ENCODE data around the gene DRD3.

The DRD3 gene

GRCh38 chr3:114126461-114126860 is 52.4 kb downstream of the DRD3 start:
- CTCF ChIA-PET = no interaction called here
- POLR2A ChIA-PET = no interaction called here
- H3K4me3 ChIP-seq (ENCODE audit: low read depth, low read length) = no peak overlapping the region

GRCh38 chr3:114122027-114122709 is 56.7 kb downstream of the DRD3 start:
- POLR2A ChIA-PET = no interaction called here

More at GRCh38 chr3:114126461-114126860, 52.4 kb downstream of the DRD3 start:
- TF ChIP-seq ZNF777 (tag by site-specific recombination; IDR thresholded peaks at IDR 0.05; ENCODE audit: borderline replicate concordance) (no peak), BCL11B (tag by site-specific recombination; IDR thresholded peaks at IDR 0.05; ENCODE audit: low read depth) (no peak), ZNF341 (tag by site-specific recombination; IDR thresholded peaks at IDR 0.05; ENCODE audit: low read depth) (no peak), ZSCAN16 (tag by site-specific recombination; IDR thresholded peaks at IDR 0.05) (no peak), ZNF23 (tag by site-specific recombination; IDR thresholded peaks at IDR 0.05; ENCODE audit: borderline replicate concordance) (no peak), ZNF624 (tag by site-specific recombination; IDR thresholded peaks at IDR 0.05) (no peak), ZNF629 (tag by site-specific recombination; IDR thresholded peaks at IDR 0.05) (peak; percentile 40; the same call in 1 of the 2 replicates)
- Histone ChIP-seq H3K9me3 (ENCODE audit: control insufficient read depth, insufficient read depth, low read depth, low read length) (no peaks in the 10 kb centered on the region), H3K4me1 (ENCODE audit: control insufficient read depth, insufficient read depth, low read length) (no peaks in the 10 kb centered on the region), H3K27ac (ENCODE audit: extremely low read depth, low read depth, low read length) (no peak overlapping the region), H3K36me3 (ENCODE audit: control insufficient read depth in 2 of 2, insufficient read depth in 1 of 2, low read length in 2 of 2) (no peaks in the 10 kb centered on the region)

GRCh38 chr3:114120211-114120610 is 58.6 kb downstream of the DRD3 start:
- CTCF ChIA-PET = no interaction called here
- TF ChIP-seq ZNF239 (tag by site-specific recombination; IDR thresholded peaks at IDR 0.05) (no peak), ZNF112 (tag by site-specific recombination; IDR thresholded peaks at IDR 0.05) (no peak), ZNF548 (tag by site-specific recombination; IDR thresholded peaks at IDR 0.05) (no peak), HOXD13 (CRISPR knock-in tag; IDR thresholded peaks at IDR 0.05; ENCODE audit: borderline replicate concordance) (no peak), ZNF560 (tag by site-specific recombination; IDR thresholded peaks at IDR 0.05; ENCODE audit: borderline replicate concordance) (no peak), ZNF155 (tag by site-specific recombination; IDR thresholded peaks at IDR 0.05) (no peak), GFI1B (tag by site-specific recombination; IDR thresholded peaks at IDR 0.05) (no peak), HOXA7 (CRISPR knock-in tag; IDR thresholded peaks at IDR 0.05; ENCODE audit: borderline replicate concordance) (no peak), ZNF121 (tag by site-specific recombination; IDR thresholded peaks at IDR 0.05) (no peak), ZNF132 (tag by site-specific recombination; IDR thresholded peaks at IDR 0.05; ENCODE audit: borderline replicate concordance) (no peak), ZBTB11 (tag by site-specific recombination; conservative IDR thresholded peaks at IDR 0.05; ENCODE audit: low read depth) (no peak)
- TF ChIP-seq, protein P1, sequence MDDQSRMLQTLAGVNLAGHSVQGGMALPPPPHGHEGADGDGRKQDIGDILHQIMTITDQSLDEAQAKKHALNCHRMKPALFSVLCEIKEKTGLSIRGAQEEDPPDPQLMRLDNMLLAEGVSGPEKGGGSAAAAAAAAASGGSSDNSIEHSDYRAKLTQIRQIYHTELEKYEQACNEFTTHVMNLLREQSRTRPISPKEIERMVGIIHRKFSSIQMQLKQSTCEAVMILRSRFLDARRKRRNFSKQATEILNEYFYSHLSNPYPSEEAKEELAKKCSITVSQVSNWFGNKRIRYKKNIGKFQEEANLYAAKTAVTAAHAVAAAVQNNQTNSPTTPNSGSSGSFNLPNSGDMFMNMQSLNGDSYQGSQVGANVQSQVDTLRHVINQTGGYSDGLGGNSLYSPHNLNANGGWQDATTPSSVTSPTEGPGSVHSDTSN (CRISPR knock-in tag; IDR thresholded peaks at IDR 0.05) = no peak

More at GRCh38 chr3:114122027-114122709, 56.7 kb downstream of the DRD3 start:
- no peaks in the 10 kb centered on the region for H3K4me1 ChIP-seq (ENCODE audit: control insufficient read depth, insufficient read depth, low read length)
- no peak overlapping the region for H3K4me3 ChIP-seq (ENCODE audit: low read depth, low read length)
- H3K36me3 ChIP-seq (ENCODE audit: control insufficient read depth in 2 of 2, insufficient read depth in 1 of 2, low read length in 2 of 2) = no peaks in the 10 kb centered on the region
- H3K27ac ChIP-seq (ENCODE audit: extremely low read depth, low read depth, low read length) = no peak overlapping the region
- TF ChIP-seq SCRT1 (tag by site-specific recombination; IDR thresholded peaks at IDR 0.05; ENCODE audit: borderline replicate concordance) = no peak
- no peak for TF ChIP-seq ZNF132 (tag by site-specific recombination; IDR thresholded peaks at IDR 0.05; ENCODE audit: borderline replicate concordance)
- TF ChIP-seq SALL2 (tag by site-specific recombination; IDR thresholded peaks at IDR 0.05; ENCODE audit: borderline replicate concordance) = no peak
- TF ChIP-seq ZNF138 (tag by site-specific recombination; IDR thresholded peaks at IDR 0.05; ENCODE audit: borderline replicate concordance) = no peak
- TF ChIP-seq ZNF148 (tag by site-specific recombination; IDR thresholded peaks at IDR 0.05; ENCODE audit: borderline replicate concordance) = no peak
- TF ChIP-seq ZNF202 (tag by site-specific recombination; IDR thresholded peaks at IDR 0.05; ENCODE audit: borderline replicate concordance) = no peak
- no peak for TF ChIP-seq ZNF23 (tag by site-specific recombination; IDR thresholded peaks at IDR 0.05; ENCODE audit: borderline replicate concordance)
- no peak for TF ChIP-seq ZNF747 (tag by site-specific recombination; IDR thresholded peaks at IDR 0.05)
- CTCF ChIA-PET = interaction anchor here (0.5 kb wide), 1 partner anchor 1384 kb away, joined by 3 read pairs; no protein-coding TSS in a partner anchor
- H3K9me3 ChIP-seq (ENCODE audit: control insufficient read depth, insufficient read depth, low read depth, low read length) = no peaks in the 10 kb centered on the region

More at GRCh38 chr3:114120211-114120610, 58.6 kb downstream of the DRD3 start:
- no peak overlapping the region for H3K4me3 ChIP-seq (ENCODE audit: low read depth, low read length)
- POLR2A ChIA-PET = no interaction called here
- H3K36me3 ChIP-seq (ENCODE audit: control insufficient read depth in 2 of 2, insufficient read depth in 1 of 2, low read length in 2 of 2) = no peaks in the 10 kb centered on the region
- H3K9me3 ChIP-seq (ENCODE audit: control insufficient read depth, insufficient read depth, low read depth, low read length) = no peaks in the 10 kb centered on the region
- H3K4me1 ChIP-seq (ENCODE audit: control insufficient read depth, insufficient read depth, low read length) = no peaks in the 10 kb centered on the region
- H3K27ac ChIP-seq (ENCODE audit: extremely low read depth, low read depth, low read length) = no peak overlapping the region
